Measurements from ENCODE around the gene CMTM8.

CMTM8 gene

DNA sequence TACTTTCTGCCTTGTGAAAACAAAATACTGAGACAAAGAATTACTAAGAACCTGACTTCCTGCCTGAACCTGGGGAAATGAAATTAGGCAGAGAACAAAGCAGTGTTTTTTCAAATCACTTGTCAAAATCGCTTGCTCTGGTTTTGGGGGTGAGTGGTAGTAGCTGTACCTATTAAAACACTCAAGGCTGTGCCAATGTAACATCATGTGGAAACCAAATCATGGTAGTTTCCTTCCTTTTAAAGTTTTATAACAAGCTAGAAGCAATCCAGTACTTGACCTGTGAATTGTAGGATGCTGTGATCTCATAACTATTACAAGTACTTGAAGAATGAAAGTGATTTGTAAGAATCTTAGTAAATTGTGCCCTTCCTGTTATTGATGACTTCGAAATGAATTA is 6.7 kb downstream of the CMTM8 start:
- no peak for TF ChIP-seq POLR2AphosphoS5 (IDR thresholded peaks at IDR 0.05; ENCODE audit: low read depth, low read length)
- no peak for TF ChIP-seq SIN3A (IDR thresholded peaks at IDR 0.05; ENCODE audit: borderline replicate concordance, insufficient read depth, low read length)
- no peak for TF ChIP-seq TAF1 (IDR thresholded peaks at IDR 0.05; ENCODE audit: borderline replicate concordance, insufficient read depth, low read length)
- TF ChIP-seq FOXP2 (optimal IDR thresholded peaks at IDR 0.05; ENCODE audit: borderline replicate concordance, extremely low read depth, extremely low read length, insufficient read depth), result no peak
- TF ChIP-seq, protein P1, sequence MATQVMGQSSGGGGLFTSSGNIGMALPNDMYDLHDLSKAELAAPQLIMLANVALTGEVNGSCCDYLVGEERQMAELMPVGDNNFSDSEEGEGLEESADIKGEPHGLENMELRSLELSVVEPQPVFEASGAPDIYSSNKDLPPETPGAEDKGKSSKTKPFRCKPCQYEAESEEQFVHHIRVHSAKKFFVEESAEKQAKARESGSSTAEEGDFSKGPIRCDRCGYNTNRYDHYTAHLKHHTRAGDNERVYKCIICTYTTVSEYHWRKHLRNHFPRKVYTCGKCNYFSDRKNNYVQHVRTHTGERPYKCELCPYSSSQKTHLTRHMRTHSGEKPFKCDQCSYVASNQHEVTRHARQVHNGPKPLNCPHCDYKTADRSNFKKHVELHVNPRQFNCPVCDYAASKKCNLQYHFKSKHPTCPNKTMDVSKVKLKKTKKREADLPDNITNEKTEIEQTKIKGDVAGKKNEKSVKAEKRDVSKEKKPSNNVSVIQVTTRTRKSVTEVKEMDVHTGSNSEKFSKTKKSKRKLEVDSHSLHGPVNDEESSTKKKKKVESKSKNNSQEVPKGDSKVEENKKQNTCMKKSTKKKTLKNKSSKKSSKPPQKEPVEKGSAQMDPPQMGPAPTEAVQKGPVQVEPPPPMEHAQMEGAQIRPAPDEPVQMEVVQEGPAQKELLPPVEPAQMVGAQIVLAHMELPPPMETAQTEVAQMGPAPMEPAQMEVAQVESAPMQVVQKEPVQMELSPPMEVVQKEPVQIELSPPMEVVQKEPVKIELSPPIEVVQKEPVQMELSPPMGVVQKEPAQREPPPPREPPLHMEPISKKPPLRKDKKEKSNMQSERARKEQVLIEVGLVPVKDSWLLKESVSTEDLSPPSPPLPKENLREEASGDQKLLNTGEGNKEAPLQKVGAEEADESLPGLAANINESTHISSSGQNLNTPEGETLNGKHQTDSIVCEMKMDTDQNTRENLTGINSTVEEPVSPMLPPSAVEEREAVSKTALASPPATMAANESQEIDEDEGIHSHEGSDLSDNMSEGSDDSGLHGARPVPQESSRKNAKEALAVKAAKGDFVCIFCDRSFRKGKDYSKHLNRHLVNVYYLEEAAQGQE (IDR thresholded peaks at IDR 0.05; ENCODE audit: insufficient read depth in 1 of 2, low read depth in 2 of 2, low read length in 2 of 2), result no peak

DNA sequence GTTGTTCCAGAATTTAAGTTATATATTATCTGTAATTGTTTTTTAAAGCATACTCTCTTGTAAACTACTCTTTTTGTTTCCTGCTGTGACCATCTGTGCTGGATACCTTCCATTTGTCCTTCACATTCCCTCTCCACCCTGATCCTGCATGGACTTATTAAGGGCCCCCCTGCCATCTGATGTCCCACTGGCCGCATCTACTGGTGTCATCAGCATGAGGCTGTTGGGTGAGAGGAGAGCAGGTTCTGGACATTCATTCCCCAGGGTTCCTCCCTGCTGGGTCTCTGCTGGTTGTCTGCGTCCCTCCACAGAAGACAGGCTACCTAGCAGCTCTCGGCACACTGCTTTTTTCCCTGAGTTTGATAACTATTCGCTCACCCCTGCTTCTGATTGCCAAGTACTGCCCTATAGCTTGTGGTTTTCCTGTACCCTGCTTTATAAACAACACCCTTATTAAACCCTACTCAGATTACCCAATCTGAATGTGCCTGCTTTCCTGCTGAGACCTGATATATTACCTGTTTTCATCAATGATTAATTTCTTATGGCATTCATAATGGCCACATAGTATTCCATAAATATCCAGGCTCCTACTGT is 7.7 kb downstream of the CMTM8 start:
- TF ChIP-seq FOXP2 (optimal IDR thresholded peaks at IDR 0.05; ENCODE audit: borderline replicate concordance, extremely low read depth, extremely low read length, insufficient read depth) (no peak), SIN3A (IDR thresholded peaks at IDR 0.05; ENCODE audit: borderline replicate concordance, insufficient read depth, low read length) (no peak), POLR2AphosphoS5 (IDR thresholded peaks at IDR 0.05; ENCODE audit: low read depth, low read length) (no peak), TAF1 (IDR thresholded peaks at IDR 0.05; ENCODE audit: borderline replicate concordance, insufficient read depth, low read length) (no peak)
- TF ChIP-seq, protein P1 (IDR thresholded peaks at IDR 0.05; ENCODE audit: insufficient read depth in 1 of 2, low read depth in 2 of 2, low read length in 2 of 2), result no peak

DNA sequence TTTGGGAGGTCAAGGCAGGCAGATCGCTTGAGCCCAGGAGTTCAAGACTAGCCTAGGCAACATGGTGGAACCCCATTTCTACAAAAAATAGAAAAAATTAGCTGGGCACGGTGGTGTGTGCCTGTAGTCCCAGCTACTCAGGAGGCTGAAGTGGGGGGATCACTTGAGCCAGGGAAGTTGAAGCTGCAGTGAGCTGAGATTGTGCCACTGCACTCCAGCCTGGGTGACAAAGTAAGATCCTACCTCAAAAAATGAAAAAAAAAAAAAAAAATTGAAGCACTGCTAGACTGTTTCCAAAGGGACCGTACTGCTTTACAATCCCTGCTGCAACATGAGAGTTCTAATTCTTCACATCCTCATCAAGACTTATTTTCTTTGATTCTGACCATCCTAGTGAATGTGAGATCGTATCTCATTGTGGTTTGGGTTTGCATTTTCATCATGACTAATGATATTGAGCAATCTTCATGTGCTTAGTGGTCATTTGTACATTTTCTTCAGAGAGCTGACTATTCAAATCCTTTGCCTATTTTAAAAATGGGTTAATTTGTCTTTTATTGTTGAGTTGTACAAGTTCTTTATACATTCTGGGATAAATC is 10.8 kb downstream of the CMTM8 start:
- TF ChIP-seq TAF1 (IDR thresholded peaks at IDR 0.05; ENCODE audit: borderline replicate concordance, insufficient read depth, low read length) (no peak), SIN3A (IDR thresholded peaks at IDR 0.05; ENCODE audit: borderline replicate concordance, insufficient read depth, low read length) (no peak), FOXP2 (optimal IDR thresholded peaks at IDR 0.05; ENCODE audit: borderline replicate concordance, extremely low read depth, extremely low read length, insufficient read depth) (no peak), POLR2AphosphoS5 (IDR thresholded peaks at IDR 0.05; ENCODE audit: low read depth, low read length) (no peak)
- TF ChIP-seq, protein P1 (IDR thresholded peaks at IDR 0.05; ENCODE audit: insufficient read depth in 1 of 2, low read depth in 2 of 2, low read length in 2 of 2), result no peak

DNA sequence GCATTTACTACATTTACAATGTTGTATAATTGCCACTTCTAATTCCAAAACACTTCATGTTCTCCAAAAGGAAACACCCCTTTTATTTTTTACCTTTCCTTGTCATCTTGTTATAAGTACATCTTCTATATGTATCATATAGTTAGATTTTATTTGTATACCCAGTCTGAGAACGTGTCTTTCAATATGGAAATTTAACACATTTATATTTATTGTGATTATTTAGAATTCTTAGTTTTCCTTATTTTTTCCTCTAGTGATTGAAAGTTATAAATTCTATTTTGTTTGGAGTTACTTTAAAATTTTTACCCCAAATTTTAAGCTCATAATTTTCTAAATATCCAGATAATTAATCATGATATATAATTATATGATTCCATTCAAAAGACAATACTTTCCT is 15.8 kb downstream of the CMTM8 start:
- TF ChIP-seq, protein P1 (IDR thresholded peaks at IDR 0.05; ENCODE audit: insufficient read depth in 1 of 2, low read depth in 2 of 2, low read length in 2 of 2), result no peak
- TF ChIP-seq TAF1 (IDR thresholded peaks at IDR 0.05; ENCODE audit: borderline replicate concordance, insufficient read depth, low read length) (no peak), FOXP2 (optimal IDR thresholded peaks at IDR 0.05; ENCODE audit: borderline replicate concordance, extremely low read depth, extremely low read length, insufficient read depth) (no peak), SIN3A (IDR thresholded peaks at IDR 0.05; ENCODE audit: borderline replicate concordance, insufficient read depth, low read length) (no peak), POLR2AphosphoS5 (IDR thresholded peaks at IDR 0.05; ENCODE audit: low read depth, low read length) (no peak)
